GM23338 (cell line): ENCODE measurements around the gene GRID1.
A peak's percentile ranks its signal among the peaks of the same experiment; 100 is the strongest.

ENCODE experiments used
- CREB1 ChIP-seq: fragments of 250-450 bp; sonication (Bioruptor Pico); IDR thresholded peaks from 2 replicates; pipeline ENCODE4 v1.5.0; 2020; ENCODE audit warnings: low read depth, mild to moderate bottlenecking, moderate library complexity
- EZH2 ChIP-seq: fragments of 200-600 bp; sonication (generic); IDR thresholded peaks from one replicate; pipeline ENCODE4 v1.8.0; 2017; ENCODE audit warnings: antibody characterized with exemption, mild to moderate bottlenecking, low read depth; ENCODE audit not compliant: unreplicated experiment
- EZH2phosphoT487 ChIP-seq: fragments of 200-600 bp; sonication (generic); IDR thresholded peaks from one replicate; pipeline ENCODE4 v1.8.1; 2018; ENCODE audit warnings: antibody characterized with exemption; ENCODE audit not compliant: unreplicated experiment
- JUNB ChIP-seq: IDR thresholded peaks from one replicate; pipeline ENCODE4 v1.6.1; 2016; ENCODE audit warnings: antibody characterized with exemption; ENCODE audit not compliant: unreplicated experiment
- NANOG ChIP-seq: IDR thresholded peaks from 2 replicates; pipeline ENCODE4 v1.6.1; 2016; ENCODE audit warnings: antibody characterized with exemption, borderline replicate concordance
- POLR2AphosphoS5 ChIP-seq: IDR thresholded peaks from 2 replicates; pipeline ENCODE4 v1.6.1; 2016; ENCODE audit warnings: antibody characterized with exemption, low read depth
- ZNF114 ChIP-seq: fragments of 250-450 bp; sonication (Bioruptor Pico); IDR thresholded peaks from 2 replicates; pipeline ENCODE4 v1.5.0; 2020; ENCODE audit warnings: mild to moderate bottlenecking, moderate library complexity
- ZNF331 ChIP-seq: fragments of 250-450 bp; sonication (Bioruptor Pico); IDR thresholded peaks from 2 replicates; pipeline ENCODE4 v1.5.0; 2020; ENCODE audit warnings: low read depth, mild to moderate bottlenecking, moderate library complexity
- TF ChIP-seq, protein P1 (sequence below), 2 experiments: fragments of 200-600 bp in 1 of 2; sonication (generic) in 1 of 2; conservative IDR thresholded peaks; 2 replicates each; pipeline versions ENCODE4 v1.5.1 to v1.6.1; 2016 to 2017; ENCODE audit warnings: antibody characterized with exemption in 2 of 2, low read depth in 2 of 2, mild to moderate bottlenecking in 2 of 2, moderate library complexity in 1 of 2
- TF ChIP-seq, protein P2 (sequence below): IDR thresholded peaks from 2 replicates; pipeline ENCODE4 v1.6.1; 2016; ENCODE audit warnings: antibody characterized with exemption
- TF ChIP-seq, protein P3 (sequence below): IDR thresholded peaks from one replicate; pipeline ENCODE4 v1.6.1; 2018; ENCODE audit warnings: antibody characterized with exemption; ENCODE audit not compliant: unreplicated experiment

DNA sequence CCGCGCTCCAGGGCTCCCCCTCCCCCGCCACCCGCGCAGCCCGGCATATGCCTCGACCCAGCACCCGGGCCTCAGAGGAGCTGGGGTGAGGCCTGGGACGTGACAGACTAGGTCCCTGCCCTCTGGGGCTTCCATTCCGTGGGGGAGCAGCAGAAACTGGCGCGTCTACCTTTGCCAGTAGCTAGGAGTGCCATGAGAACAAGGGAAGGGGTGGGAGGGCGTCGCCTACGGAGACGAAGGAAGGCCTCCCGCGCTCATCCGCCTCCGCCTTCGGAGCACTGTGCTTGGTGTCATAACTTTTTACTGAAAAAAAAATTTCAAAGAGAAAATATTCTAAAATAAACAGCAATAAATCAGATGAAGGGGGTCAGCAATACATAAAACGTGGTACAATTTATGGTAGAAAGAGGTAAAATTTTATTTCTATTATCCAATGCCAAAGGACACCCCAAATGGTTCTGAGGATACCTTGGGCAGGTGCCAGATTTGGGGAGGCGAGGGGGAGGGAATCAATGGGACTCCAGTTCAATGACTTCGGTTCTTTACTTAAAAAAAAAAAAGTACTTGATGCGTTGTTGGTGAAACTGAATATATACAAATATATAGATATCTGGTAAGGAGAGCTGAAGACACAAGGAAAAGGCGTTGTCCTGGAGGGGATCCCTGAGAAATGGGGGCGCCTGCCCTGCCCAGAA lies 35.1 kb upstream of the GRID1 start:
- TF ChIP-seq, protein P1, sequence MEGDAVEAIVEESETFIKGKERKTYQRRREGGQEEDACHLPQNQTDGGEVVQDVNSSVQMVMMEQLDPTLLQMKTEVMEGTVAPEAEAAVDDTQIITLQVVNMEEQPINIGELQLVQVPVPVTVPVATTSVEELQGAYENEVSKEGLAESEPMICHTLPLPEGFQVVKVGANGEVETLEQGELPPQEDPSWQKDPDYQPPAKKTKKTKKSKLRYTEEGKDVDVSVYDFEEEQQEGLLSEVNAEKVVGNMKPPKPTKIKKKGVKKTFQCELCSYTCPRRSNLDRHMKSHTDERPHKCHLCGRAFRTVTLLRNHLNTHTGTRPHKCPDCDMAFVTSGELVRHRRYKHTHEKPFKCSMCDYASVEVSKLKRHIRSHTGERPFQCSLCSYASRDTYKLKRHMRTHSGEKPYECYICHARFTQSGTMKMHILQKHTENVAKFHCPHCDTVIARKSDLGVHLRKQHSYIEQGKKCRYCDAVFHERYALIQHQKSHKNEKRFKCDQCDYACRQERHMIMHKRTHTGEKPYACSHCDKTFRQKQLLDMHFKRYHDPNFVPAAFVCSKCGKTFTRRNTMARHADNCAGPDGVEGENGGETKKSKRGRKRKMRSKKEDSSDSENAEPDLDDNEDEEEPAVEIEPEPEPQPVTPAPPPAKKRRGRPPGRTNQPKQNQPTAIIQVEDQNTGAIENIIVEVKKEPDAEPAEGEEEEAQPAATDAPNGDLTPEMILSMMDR (conservative IDR thresholded peaks at IDR 0.05; ENCODE audit: low read depth in 2 of 2) = no peak
- TF ChIP-seq EZH2phosphoT487 (no peak), EZH2 (peak; percentile 50), POLR2AphosphoS5 (no peak), JUNB (no peak), CREB1 (CRISPR knock-in tag) (no peak), NANOG (no peak), ZNF114 (CRISPR knock-in tag) (no peak), ZNF331 (CRISPR knock-in tag) (no peak)
- TF ChIP-seq, protein P2, sequence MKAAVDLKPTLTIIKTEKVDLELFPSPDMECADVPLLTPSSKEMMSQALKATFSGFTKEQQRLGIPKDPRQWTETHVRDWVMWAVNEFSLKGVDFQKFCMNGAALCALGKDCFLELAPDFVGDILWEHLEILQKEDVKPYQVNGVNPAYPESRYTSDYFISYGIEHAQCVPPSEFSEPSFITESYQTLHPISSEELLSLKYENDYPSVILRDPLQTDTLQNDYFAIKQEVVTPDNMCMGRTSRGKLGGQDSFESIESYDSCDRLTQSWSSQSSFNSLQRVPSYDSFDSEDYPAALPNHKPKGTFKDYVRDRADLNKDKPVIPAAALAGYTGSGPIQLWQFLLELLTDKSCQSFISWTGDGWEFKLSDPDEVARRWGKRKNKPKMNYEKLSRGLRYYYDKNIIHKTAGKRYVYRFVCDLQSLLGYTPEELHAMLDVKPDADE = no peak
- TF ChIP-seq, protein P3, sequence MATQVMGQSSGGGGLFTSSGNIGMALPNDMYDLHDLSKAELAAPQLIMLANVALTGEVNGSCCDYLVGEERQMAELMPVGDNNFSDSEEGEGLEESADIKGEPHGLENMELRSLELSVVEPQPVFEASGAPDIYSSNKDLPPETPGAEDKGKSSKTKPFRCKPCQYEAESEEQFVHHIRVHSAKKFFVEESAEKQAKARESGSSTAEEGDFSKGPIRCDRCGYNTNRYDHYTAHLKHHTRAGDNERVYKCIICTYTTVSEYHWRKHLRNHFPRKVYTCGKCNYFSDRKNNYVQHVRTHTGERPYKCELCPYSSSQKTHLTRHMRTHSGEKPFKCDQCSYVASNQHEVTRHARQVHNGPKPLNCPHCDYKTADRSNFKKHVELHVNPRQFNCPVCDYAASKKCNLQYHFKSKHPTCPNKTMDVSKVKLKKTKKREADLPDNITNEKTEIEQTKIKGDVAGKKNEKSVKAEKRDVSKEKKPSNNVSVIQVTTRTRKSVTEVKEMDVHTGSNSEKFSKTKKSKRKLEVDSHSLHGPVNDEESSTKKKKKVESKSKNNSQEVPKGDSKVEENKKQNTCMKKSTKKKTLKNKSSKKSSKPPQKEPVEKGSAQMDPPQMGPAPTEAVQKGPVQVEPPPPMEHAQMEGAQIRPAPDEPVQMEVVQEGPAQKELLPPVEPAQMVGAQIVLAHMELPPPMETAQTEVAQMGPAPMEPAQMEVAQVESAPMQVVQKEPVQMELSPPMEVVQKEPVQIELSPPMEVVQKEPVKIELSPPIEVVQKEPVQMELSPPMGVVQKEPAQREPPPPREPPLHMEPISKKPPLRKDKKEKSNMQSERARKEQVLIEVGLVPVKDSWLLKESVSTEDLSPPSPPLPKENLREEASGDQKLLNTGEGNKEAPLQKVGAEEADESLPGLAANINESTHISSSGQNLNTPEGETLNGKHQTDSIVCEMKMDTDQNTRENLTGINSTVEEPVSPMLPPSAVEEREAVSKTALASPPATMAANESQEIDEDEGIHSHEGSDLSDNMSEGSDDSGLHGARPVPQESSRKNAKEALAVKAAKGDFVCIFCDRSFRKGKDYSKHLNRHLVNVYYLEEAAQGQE = no peak
